Stimulated activated memory B cell treated with anti-CD40 and anti-IgM and Interleukin-4, amounts not matched to agents 10 μg/mL and 1 μg/mL and 100 μg/mL, for 72 hours (primary cell): Measurements from ENCODE around the gene ARMS2.

Experiments used
- ATAC-seq: fragments of 150-1000 bp; cut with Tn5 transposase; 2 replicates; pipeline ENCODE4 v1.10.0; 2021
- H3K27ac Mint-ChIP-seq: one replicate; pipeline ENCODE4 v1.8.0; 2022; ENCODE audit warnings: mild to moderate bottlenecking, mixed read lengths
- H3K27me3 Mint-ChIP-seq: one replicate; pipeline ENCODE4 v1.8.0; 2022; ENCODE audit warnings: mixed read lengths
- H3K36me3 Mint-ChIP-seq: one replicate; pipeline ENCODE4 v1.8.0; 2022; ENCODE audit warnings: mixed read lengths
- H3K4me1 Mint-ChIP-seq: one replicate; pipeline ENCODE4 v1.8.0; 2022; ENCODE audit warnings: mixed read lengths
- H3K4me3 Mint-ChIP-seq: one replicate; pipeline ENCODE4 v1.8.0; 2022; ENCODE audit warnings: mild to moderate bottlenecking, moderate library complexity, mixed read lengths
- H3K9me3 Mint-ChIP-seq: one replicate; pipeline ENCODE4 v1.8.0; 2022; ENCODE audit warnings: mixed read lengths

Gene ARMS2

GRCh38 chr10:122462533-122463465, 8.3 kb downstream of the ARMS2 start:
- H3K4me3 Mint-ChIP-seq, result peak overlapping the region; percentile 27
- H3K27me3 Mint-ChIP-seq, result peaks cover 58% of the 10 kb centered on the region
- H3K36me3 Mint-ChIP-seq, result no peaks in the 10 kb centered on the region
- H3K4me1 Mint-ChIP-seq, result peaks cover 8% of the 10 kb centered on the region
- H3K27ac Mint-ChIP-seq, result no peak overlapping the region
- no peaks in the 10 kb centered on the region for H3K9me3 Mint-ChIP-seq
- no peak for ATAC-seq

- no peak for ATAC-seq
- Mint-ChIP-seq H3K9me3 (no peaks in the 10 kb centered on the region), H3K4me1 (peaks cover 8% of the 10 kb centered on the region), H3K4me3 (no peak overlapping the region), H3K27me3 (peaks cover 50% of the 10 kb centered on the region), H3K27ac (no peak overlapping the region), H3K36me3 (no peaks in the 10 kb centered on the region)
These were observed 9.2 kb downstream of the ARMS2 start for GRCh38 chr10:122463466-122464249.

GRCh38 chr10:122464250-122464510, 9.7 kb downstream of the ARMS2 start:
- H3K36me3 Mint-ChIP-seq, result no peaks in the 10 kb centered on the region
- H3K27ac Mint-ChIP-seq, result no peak overlapping the region
- H3K4me3 Mint-ChIP-seq, result no peak overlapping the region
- ATAC-seq, result no peak
- H3K4me1 Mint-ChIP-seq, result peaks cover 8% of the 10 kb centered on the region
- H3K27me3 Mint-ChIP-seq, result peaks cover 44% of the 10 kb centered on the region
- H3K9me3 Mint-ChIP-seq, result no peaks in the 10 kb centered on the region

DNA sequence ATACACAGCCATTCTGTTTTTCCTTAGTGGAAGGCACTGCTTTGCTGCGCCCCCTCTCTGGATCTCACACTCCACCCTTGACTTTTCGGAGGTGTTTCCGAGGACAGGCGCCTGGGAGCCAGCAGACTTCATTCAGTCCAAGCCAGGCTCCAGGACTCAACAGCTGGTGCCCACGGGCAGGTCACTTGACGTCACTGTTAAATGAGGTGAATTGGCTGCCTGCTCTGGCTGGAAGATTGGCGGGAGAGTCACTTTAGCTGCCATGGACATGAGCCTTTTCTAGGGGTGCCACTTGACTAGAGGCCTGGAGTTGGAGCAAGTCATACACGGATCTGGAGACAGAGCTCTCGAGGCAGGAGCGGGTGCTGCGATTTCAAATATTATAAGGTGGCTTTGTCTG, 10.1 kb downstream of the ARMS2 start:
- no peak for ATAC-seq
- Mint-ChIP-seq H3K36me3 (no peaks in the 10 kb centered on the region), H3K9me3 (no peaks in the 10 kb centered on the region), H3K27me3 (peaks cover 40% of the 10 kb centered on the region), H3K4me3 (no peak overlapping the region), H3K4me1 (peaks cover 8% of the 10 kb centered on the region), H3K27ac (no peak overlapping the region)

- H3K9me3 Mint-ChIP-seq, result no peaks in the 10 kb centered on the region
- H3K4me1 Mint-ChIP-seq, result peaks cover 8% of the 10 kb centered on the region
- ATAC-seq, result peak; percentile 10
- no peak overlapping the region for H3K27ac Mint-ChIP-seq
- peaks cover 31% of the 10 kb centered on the region for H3K27me3 Mint-ChIP-seq
- H3K36me3 Mint-ChIP-seq, result no peaks in the 10 kb centered on the region
- no peak overlapping the region for H3K4me3 Mint-ChIP-seq
These were observed 11.1 kb downstream of the ARMS2 start for GRCh38 chr10:122465401-122466040.

DNA sequence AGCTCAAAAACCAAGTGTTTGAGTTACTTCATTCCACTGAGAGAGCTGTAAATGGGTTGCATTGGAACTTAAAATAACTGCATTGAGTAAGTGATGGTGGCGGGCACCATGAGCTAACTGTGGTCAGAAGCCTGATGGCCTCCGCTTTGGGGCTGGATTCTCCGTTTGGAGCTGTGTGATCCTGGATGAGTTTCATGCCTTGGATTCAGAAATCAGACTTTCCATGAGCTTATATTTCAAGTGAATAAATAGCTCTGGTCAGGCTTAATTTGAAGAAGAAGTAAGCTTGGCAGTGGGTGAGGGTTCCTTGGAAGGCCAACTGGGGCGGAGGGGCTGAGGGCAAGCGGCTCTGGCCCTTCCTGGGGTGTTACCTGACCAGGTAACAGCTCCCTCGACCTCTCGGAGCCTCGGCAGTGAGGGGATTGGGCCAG, 12.5 kb downstream of the ARMS2 start:
- H3K4me1 Mint-ChIP-seq, result peaks cover 8% of the 10 kb centered on the region
- no peaks in the 10 kb centered on the region for H3K36me3 Mint-ChIP-seq
- H3K4me3 Mint-ChIP-seq, result no peak overlapping the region
- no peak overlapping the region for H3K27ac Mint-ChIP-seq
- peaks cover 28% of the 10 kb centered on the region for H3K27me3 Mint-ChIP-seq
- H3K9me3 Mint-ChIP-seq, result no peaks in the 10 kb centered on the region
- ATAC-seq, result no peak

GRCh38 chr10:122467701-122468100, 13.2 kb downstream of the ARMS2 start:
- no peak for ATAC-seq
- Mint-ChIP-seq H3K9me3 (no peaks in the 10 kb centered on the region), H3K27ac (no peak overlapping the region), H3K4me1 (peaks cover 4% of the 10 kb centered on the region), H3K27me3 (peaks cover 21% of the 10 kb centered on the region), H3K36me3 (no peaks in the 10 kb centered on the region), H3K4me3 (no peak overlapping the region)

DNA sequence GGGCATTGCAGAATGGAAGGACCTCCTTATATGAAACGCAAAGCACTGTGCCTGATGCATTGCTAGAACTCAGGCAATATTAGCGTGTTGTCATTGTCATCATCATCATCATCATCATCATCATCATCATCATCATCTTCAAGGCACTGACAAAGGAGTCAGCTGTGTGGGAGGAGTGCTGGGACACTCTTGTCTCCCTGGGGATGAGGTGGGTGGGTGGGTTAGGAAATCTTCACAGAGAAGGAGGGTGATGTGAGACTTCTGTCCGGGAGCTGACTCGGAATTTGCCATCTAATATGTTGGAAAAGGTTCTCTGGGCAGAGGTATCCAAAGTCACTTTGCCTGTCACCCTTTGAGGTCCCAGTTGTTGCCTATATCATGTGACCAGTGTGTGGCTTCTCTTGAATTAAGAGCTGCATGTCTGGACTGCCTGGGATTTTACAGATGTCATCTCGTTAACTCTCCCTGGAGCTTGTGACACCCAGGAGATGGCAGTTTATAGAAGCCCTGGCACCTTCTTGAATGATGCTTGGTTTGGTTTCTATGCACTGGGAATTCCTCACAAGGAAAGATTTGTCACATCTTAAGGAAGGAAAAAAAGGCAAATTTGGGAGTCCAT, 14.0 kb downstream of the ARMS2 start:
- no peak for ATAC-seq
- Mint-ChIP-seq H3K4me3 (no peak overlapping the region), H3K4me1 (no peaks in the 10 kb centered on the region), H3K9me3 (no peaks in the 10 kb centered on the region), H3K36me3 (no peaks in the 10 kb centered on the region), H3K27me3 (peaks cover 14% of the 10 kb centered on the region), H3K27ac (no peak overlapping the region)

- no peak for ATAC-seq
- no peak overlapping the region for H3K4me3 Mint-ChIP-seq
- no peaks in the 10 kb centered on the region for H3K9me3 Mint-ChIP-seq
- H3K36me3 Mint-ChIP-seq, result no peaks in the 10 kb centered on the region
- H3K27me3 Mint-ChIP-seq, result peaks cover 10% of the 10 kb centered on the region
- peaks cover 2% of the 10 kb centered on the region for H3K4me1 Mint-ChIP-seq
- no peak overlapping the region for H3K27ac Mint-ChIP-seq
These were observed 14.7 kb downstream of the ARMS2 start for GRCh38 chr10:122468926-122469781.

DNA sequence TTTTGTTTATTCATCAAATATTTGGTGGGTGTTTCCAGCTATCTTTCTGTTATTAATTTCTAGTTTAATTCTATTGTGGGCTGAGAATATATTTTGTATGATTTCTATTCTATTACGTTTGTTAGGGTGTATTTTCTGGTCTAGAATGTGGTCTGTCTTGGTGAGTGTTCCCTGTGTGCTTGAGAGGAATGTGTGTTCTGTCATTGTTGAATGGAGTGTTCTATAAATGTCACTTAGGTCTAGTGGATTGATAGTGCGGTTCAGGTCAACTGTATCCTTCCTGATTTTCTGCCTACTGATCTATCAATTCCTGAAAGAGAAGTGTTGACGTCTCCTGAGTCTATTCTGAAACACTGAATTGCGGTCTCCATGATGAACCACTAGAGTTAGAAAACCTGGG, 15.4 kb downstream of the ARMS2 start:
- peaks cover 10% of the 10 kb centered on the region for H3K27me3 Mint-ChIP-seq
- H3K4me1 Mint-ChIP-seq, result peaks cover 6% of the 10 kb centered on the region
- no peak for ATAC-seq
- H3K4me3 Mint-ChIP-seq, result no peak overlapping the region
- H3K9me3 Mint-ChIP-seq, result no peaks in the 10 kb centered on the region
- no peak overlapping the region for H3K27ac Mint-ChIP-seq
- H3K36me3 Mint-ChIP-seq, result no peaks in the 10 kb centered on the region

- Mint-ChIP-seq H3K27me3 (peaks cover 22% of the 10 kb centered on the region), H3K36me3 (no peaks in the 10 kb centered on the region), H3K4me1 (peaks cover 6% of the 10 kb centered on the region), H3K9me3 (no peaks in the 10 kb centered on the region), H3K4me3 (no peak overlapping the region), H3K27ac (no peak overlapping the region)
- ATAC-seq, result no peak
These were observed 17.2 kb downstream of the ARMS2 start for GRCh38 chr10:122471531-122472177.

DNA sequence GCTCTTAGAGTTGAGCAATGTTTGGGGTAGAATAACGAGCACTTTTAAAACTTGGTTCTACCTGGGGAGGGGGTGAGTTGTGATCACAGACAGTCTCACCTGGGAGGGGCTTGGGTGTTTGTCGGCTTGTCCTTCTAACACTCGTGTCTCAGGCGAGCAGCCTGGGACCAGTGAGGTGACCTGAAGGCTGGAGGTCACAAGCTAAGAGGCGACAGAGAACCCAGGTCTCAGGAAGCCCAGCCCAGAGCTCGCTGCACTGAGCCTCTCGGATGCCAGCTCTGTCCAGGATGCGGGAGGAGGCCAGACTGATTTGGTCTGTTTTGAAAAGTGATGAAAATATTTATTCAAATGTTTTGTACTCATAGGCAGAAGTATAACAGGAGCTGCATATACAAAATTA, 18.7 kb downstream of the ARMS2 start:
- no peaks in the 10 kb centered on the region for H3K9me3 Mint-ChIP-seq

GRCh38 chr10:122474131-122474818, 19.8 kb downstream of the ARMS2 start:
- no peak overlapping the region for H3K4me3 Mint-ChIP-seq
- H3K36me3 Mint-ChIP-seq, result no peaks in the 10 kb centered on the region
- peaks cover 31% of the 10 kb centered on the region for H3K27me3 Mint-ChIP-seq
- no peak overlapping the region for H3K27ac Mint-ChIP-seq
- H3K9me3 Mint-ChIP-seq, result no peaks in the 10 kb centered on the region
- no peak for ATAC-seq
- peaks cover 6% of the 10 kb centered on the region for H3K4me1 Mint-ChIP-seq

More for the DNA sequence above, 18.7 kb downstream of the ARMS2 start:
- Mint-ChIP-seq H3K36me3 (no peaks in the 10 kb centered on the region), H3K4me3 (no peak overlapping the region), H3K27me3 (peaks cover 22% of the 10 kb centered on the region), H3K27ac (no peak overlapping the region), H3K4me1 (peaks cover 6% of the 10 kb centered on the region)
- ATAC-seq, result no peak
